ENCODE data around the gene TMUB2. TPM values are rescaled to one million over a fixed set of nuclear protein-coding genes. Genes with fewer than 3 reads are reported as not detected.

The TMUB2 gene
- total RNA-seq, 2 donors from 2014 or later: 52.2 to 53.1 TPM

GRCh38 chr17:44187131-44187899, 543 bp downstream of the TMUB2 start:
- Mint-ChIP-seq H3K27me3 (no peaks in the 10 kb centered on the region), H3K27ac (peak overlapping the region; percentile 98), H3K4me1 (peaks cover 28% of the 10 kb centered on the region), H3K4me3 (peak overlapping the region; percentile 99), H3K36me3 (ENCODE audit: low read depth) (peaks cover 7% of the 10 kb centered on the region)
- ATAC-seq: peak; percentile 65
- peak in 1 of 3 donors; percentile 19 for DNase-seq
- H3K9me3 ChIP-seq (ENCODE audit: control insufficient read depth, low read length, poor library complexity, severe bottlenecking): no peaks in the 10 kb centered on the region

DNA sequence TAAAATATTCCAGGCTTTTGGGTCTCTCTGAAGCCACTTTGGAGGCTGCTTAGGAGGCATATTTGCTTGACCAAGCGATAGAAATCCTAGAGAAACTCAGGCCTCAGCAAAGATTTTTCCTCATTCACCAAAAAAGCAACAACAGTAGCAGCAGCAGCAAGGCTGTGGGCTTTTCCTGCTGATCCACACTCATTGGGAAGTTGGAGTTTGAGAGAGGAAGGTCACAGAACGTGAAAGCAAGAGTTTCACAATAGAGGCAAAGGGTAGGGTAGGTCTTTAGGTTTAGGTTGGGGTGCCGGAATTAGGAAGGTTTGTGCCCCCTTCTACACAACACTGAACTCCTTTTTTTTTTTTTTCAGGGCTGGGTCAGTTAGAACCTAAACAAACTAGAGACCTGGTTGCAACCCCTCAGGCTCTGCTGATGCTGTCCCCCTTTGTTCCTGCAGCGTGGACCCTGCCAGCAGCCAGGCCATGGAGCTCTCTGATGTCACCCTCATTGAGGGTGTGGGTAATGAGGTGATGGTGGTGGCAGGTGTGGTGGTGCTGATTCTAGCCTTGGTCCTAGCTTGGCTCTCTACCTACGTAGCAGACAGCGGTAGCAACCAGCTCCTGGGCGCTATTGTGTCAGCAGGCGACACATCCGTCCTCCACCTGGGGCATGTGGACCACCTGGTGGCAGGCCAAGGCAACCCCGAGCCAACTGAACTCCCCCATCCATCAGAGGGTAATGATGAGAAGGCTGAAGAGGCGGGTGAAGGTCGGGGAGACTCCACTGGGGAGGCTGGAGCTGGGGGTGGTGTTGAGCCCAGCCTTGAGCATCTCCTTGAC, 2.0 kb downstream of the TMUB2 start:
- Mint-ChIP-seq H3K36me3 (ENCODE audit: low read depth) (peaks cover 7% of the 10 kb centered on the region), H3K27ac (peak overlapping the region; percentile 98), H3K27me3 (no peaks in the 10 kb centered on the region), H3K4me1 (peaks cover 30% of the 10 kb centered on the region), H3K4me3 (no peak overlapping the region)
- no peaks in the 10 kb centered on the region for H3K9me3 ChIP-seq (ENCODE audit: control insufficient read depth, low read length, poor library complexity, severe bottlenecking)
- no peak for ATAC-seq
- DNase-seq: no peak

- Mint-ChIP-seq H3K4me3 (peak overlapping the region; percentile 61), H3K27me3 (no peaks in the 10 kb centered on the region), H3K36me3 (ENCODE audit: low read depth) (peaks cover 7% of the 10 kb centered on the region), H3K4me1 (peaks cover 21% of the 10 kb centered on the region), H3K27ac (no peak overlapping the region)
- H3K9me3 ChIP-seq (ENCODE audit: control insufficient read depth, low read length, poor library complexity, severe bottlenecking): no peaks in the 10 kb centered on the region
- no peak for DNase-seq
- no peak for ATAC-seq
These were observed 3.7 kb downstream of the TMUB2 start for GRCh38 chr17:44190481-44190880.

DNA sequence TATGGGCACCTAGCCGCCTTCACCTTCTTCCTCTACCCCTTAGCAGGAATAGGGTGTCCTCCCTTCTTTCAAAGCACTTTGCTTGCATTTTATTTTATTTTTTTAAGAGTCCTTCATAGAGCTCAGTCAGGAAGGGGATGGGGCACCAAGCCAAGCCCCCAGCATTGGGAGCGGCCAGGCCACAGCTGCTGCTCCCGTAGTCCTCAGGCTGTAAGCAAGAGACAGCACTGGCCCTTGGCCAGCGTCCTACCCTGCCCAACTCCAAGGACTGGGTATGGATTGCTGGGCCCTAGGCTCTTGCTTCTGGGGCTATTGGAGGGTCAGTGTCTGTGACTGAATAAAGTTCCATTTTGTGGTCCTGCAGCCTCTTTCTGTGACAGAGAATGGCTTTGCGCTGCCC, 4.6 kb downstream of the TMUB2 start:
- H3K4me1 Mint-ChIP-seq: peaks cover 17% of the 10 kb centered on the region
- ATAC-seq (no peak), DNase-seq (no peak)
- H3K27me3 Mint-ChIP-seq: no peaks in the 10 kb centered on the region
- no peak overlapping the region for H3K27ac Mint-ChIP-seq
- no peak overlapping the region for H3K4me3 Mint-ChIP-seq
- no peaks in the 10 kb centered on the region for H3K9me3 ChIP-seq (ENCODE audit: control insufficient read depth, low read length, poor library complexity, severe bottlenecking)
- peaks cover 6% of the 10 kb centered on the region for H3K36me3 Mint-ChIP-seq (ENCODE audit: low read depth)

GRCh38 chr17:44191941-44192496, 5.2 kb downstream of the TMUB2 start:
- no peaks in the 10 kb centered on the region for H3K9me3 ChIP-seq (ENCODE audit: control insufficient read depth, low read length, poor library complexity, severe bottlenecking)
- DNase-seq (no peak), ATAC-seq (no peak)
- Mint-ChIP-seq H3K36me3 (ENCODE audit: low read depth) (peaks cover 6% of the 10 kb centered on the region), H3K27ac (no peak overlapping the region), H3K27me3 (no peaks in the 10 kb centered on the region), H3K4me1 (peaks cover 15% of the 10 kb centered on the region), H3K4me3 (no peak overlapping the region)

DNA sequence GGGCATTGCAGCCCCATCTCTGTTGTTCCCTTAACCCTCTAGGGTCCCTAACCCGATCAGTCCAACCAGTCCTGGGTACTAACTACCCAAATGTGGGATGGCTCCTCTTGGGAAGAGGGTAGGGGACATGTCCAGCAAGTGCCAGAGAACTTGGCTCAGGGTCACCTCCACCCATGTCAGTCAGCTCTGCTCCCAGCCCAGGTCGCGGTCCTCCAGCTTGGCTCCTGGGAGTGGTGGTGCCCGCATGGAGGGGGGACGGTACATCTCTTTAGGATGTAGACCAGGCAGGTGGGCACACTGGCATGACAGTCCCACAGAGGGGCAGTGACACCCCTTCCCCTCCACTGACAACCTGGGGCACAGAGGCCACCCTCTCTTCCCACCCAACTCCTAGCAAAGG, 6.0 kb downstream of the TMUB2 start:
- Mint-ChIP-seq H3K36me3 (ENCODE audit: low read depth) (peaks cover 6% of the 10 kb centered on the region), H3K27ac (no peak overlapping the region)
- ATAC-seq: peak; percentile 12

DNA sequence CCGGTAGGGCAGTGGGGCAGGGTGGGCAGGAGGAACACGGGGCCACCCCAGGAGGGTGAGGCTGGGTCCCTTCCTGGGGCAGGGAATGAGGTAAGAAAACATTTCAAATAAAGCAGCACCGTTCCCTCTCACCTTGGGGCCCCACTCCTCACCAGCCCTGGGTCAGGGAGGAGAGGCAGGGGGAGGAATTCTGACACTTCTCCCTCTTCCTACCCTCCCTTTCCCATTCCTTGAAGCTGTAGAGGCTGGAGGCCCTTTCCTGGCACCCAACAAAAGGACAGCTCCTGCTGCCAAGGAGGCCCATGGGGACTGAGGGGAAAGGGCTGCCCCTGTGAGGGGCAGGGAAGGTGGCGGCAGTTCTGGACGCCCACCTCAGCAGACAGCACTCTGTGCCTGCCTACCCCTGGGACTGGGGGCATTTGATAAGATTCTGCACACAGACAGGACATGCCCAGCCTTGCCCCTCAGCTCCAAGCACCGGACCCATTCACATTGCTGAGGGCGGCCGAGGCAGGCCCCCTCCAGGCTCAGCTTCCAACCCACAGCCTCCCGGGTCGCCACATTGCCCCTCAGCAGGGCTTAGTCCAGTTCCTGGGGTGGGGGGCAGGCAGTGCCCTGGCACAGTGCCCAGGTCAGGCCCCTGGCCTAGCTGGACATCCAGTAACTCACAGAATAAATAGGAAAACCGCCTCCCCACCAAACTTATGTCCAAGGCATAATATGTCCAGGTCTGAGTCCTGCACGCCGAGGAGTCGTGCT, 6.7 kb downstream of the TMUB2 start:
- no peak overlapping the region for H3K4me3 Mint-ChIP-seq
- ATAC-seq: no peak
- H3K27ac Mint-ChIP-seq: no peak overlapping the region
- peaks cover 6% of the 10 kb centered on the region for H3K36me3 Mint-ChIP-seq (ENCODE audit: low read depth)
- H3K9me3 ChIP-seq (ENCODE audit: control insufficient read depth, low read length, poor library complexity, severe bottlenecking): no peaks in the 10 kb centered on the region
- no peak for DNase-seq
- peaks cover 18% of the 10 kb centered on the region for H3K4me1 Mint-ChIP-seq
- no peaks in the 10 kb centered on the region for H3K27me3 Mint-ChIP-seq

More for the DNA sequence above, 6.0 kb downstream of the TMUB2 start:
- DNase-seq: no peak
- H3K9me3 ChIP-seq (ENCODE audit: control insufficient read depth, low read length, poor library complexity, severe bottlenecking): no peaks in the 10 kb centered on the region
- Mint-ChIP-seq H3K4me3 (no peak overlapping the region), H3K27me3 (no peaks in the 10 kb centered on the region), H3K4me1 (peaks cover 16% of the 10 kb centered on the region)

DNA sequence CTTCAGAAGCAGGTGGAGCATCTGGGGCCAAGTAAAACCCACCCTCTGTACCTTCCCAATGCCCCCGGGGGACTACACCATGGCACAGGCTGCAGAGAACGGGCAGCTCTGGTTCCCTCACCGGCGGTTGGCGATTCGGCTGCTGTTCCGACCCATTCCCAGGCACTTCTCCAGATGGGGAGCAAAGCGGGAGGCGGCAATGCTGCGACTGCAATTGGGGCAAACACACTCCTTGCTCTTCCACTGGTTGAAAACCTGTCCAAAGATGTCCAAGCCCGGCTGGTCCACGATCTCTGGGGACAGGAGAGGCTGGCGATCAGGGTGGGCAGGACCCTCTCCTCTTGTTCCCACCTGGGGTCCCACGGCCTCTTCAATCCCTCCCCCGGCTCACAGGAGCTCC, 10.3 kb downstream of the TMUB2 start:
- peaks cover 2% of the 10 kb centered on the region for H3K36me3 Mint-ChIP-seq (ENCODE audit: low read depth)
- H3K27ac Mint-ChIP-seq: peak overlapping the region; percentile 93
- ATAC-seq (no peak), DNase-seq (no peak)
- H3K4me1 Mint-ChIP-seq: peaks cover 26% of the 10 kb centered on the region
- H3K4me3 Mint-ChIP-seq: no peak overlapping the region
- no peaks in the 10 kb centered on the region for H3K27me3 Mint-ChIP-seq
- H3K9me3 ChIP-seq (ENCODE audit: control insufficient read depth, low read length, poor library complexity, severe bottlenecking): no peaks in the 10 kb centered on the region

DNA sequence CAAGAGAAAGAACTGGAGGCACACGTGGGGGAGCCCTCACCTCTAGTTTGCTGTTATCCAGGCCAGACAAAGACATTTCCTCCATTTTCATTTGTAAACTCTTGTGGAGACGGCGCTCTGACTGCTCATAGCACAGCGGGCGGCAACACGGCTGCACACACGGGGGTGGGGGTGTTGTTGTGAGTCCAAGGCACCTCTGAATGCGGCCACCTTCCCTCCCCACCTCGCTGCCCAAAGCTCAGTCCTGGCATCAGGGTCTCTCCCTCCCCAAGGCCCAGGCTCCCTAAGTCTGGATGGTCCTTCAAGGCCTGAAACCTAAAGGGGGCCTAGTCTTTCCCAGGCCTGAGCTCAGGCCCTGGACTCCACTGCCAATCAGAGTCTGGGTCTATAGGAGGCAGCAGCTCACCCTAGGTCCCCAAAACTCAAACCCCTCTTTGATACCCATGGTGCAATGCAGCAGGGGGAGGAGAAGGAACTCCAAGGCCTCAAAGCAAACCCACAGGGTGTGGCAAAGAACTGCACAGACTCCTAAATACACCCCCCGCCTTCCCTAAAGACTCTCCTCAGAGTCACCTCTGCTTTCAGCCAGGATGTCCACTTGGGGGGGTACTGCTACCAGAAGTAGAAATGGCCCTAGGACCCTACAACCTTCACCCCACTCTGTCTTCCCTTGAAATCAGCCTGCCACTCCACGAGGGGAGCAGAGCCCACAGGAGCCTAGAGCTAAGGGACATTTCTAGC, 11.4 kb downstream of the TMUB2 start:
- DNase-seq (no peak), ATAC-seq (peak; percentile 24)
- H3K27me3 Mint-ChIP-seq: no peaks in the 10 kb centered on the region
- peaks cover 2% of the 10 kb centered on the region for H3K36me3 Mint-ChIP-seq (ENCODE audit: low read depth)
- peak overlapping the region; percentile 93 for H3K27ac Mint-ChIP-seq
- no peaks in the 10 kb centered on the region for H3K9me3 ChIP-seq (ENCODE audit: control insufficient read depth, low read length, poor library complexity, severe bottlenecking)
- H3K4me1 Mint-ChIP-seq: peaks cover 29% of the 10 kb centered on the region
- peak overlapping the region; percentile 90 for H3K4me3 Mint-ChIP-seq

GRCh38 chr17:44198721-44199552, 12.2 kb downstream of the TMUB2 start:
- H3K27me3 Mint-ChIP-seq: no peaks in the 10 kb centered on the region
- no peaks in the 10 kb centered on the region for H3K9me3 ChIP-seq (ENCODE audit: control insufficient read depth, low read length, poor library complexity, severe bottlenecking)
- peaks cover 37% of the 10 kb centered on the region for H3K4me1 Mint-ChIP-seq
- H3K4me3 Mint-ChIP-seq: peak overlapping the region; percentile 90
- peak; percentile 13 for ATAC-seq
- H3K27ac Mint-ChIP-seq: peak overlapping the region; percentile 93
- peaks cover 2% of the 10 kb centered on the region for H3K36me3 Mint-ChIP-seq (ENCODE audit: low read depth)
- DNase-seq: peak in 2 of 3 donors; percentile 61

GRCh38 chr17:44199553-44200477, 13.0 kb downstream of the TMUB2 start, which contains the start of gene ATXN7L3:
TSS of gene ATXN7L3 (minus strand) at chr17:44199884. CDS start at chr17:44198070, 1,814 bp downstream.
- Mint-ChIP-seq H3K27ac (peak within 1 kb of the TSS; percentile 83), H3K4me1 (peaks cover 40% of the 10 kb centered on the region), H3K36me3 (ENCODE audit: low read depth) (peaks cover 2% of the 10 kb centered on the region), H3K4me3 (peak within 1 kb of the TSS; percentile 93), H3K27me3 (no peaks in the 10 kb centered on the region)
- peak; percentile 95 to 100 (median 100) for DNase-seq
- ATAC-seq: peak; percentile 87
- H3K9me3 ChIP-seq (ENCODE audit: control insufficient read depth, low read length, poor library complexity, severe bottlenecking): no peaks in the 10 kb centered on the region
